ENCODE results near the gene MELK. TPM values are rescaled to one million over a fixed set of nuclear protein-coding genes. Genes with fewer than 3 reads are reported as not detected.

The MELK gene
- total and polyA plus RNA-seq, 2 of the 4 experiments (the other 2 are of a cell fraction): 20.8 to 27.4 TPM

- Histone ChIP-seq H4K20me1 (ENCODE audit: insufficient read depth, low read length) (no peaks in the 10 kb centered on the region), H3K9me3 (ENCODE audit: control insufficient read depth, insufficient read depth, low read length) (no peaks in the 10 kb centered on the region), H3K4me3 (ENCODE audit: insufficient read depth, low read depth, low read length) (no peak overlapping the region), H3K23ac (ENCODE audit: low read depth, low read length) (no peak overlapping the region), H3K9me1 (ENCODE audit: insufficient read depth, low read length) (no peaks in the 10 kb centered on the region), H3K14ac (replicated peaks; ENCODE audit: low read depth, low read length) (no peak overlapping the region), H4K5ac (ENCODE audit: low read depth, low read length) (no peak overlapping the region), H3K9ac (ENCODE audit: low read depth, low read length) (no peak overlapping the region), H4K91ac (ENCODE audit: insufficient read depth, low read depth, low read length) (no peak overlapping the region), H3K4me2 (ENCODE audit: low read depth, low read length) (no peak overlapping the region), H3K4me1 (ENCODE audit: control insufficient read depth, insufficient read depth, low read length) (no peaks in the 10 kb centered on the region), H2AFZ (replicated peaks; ENCODE audit: low read length, poor library complexity) (no peak overlapping the region), H2BK120ac (ENCODE audit: low read depth, low read length) (no peak overlapping the region), H3K56ac (ENCODE audit: extremely low read depth, insufficient read depth, low read length) (no peak overlapping the region), H3K27ac (ENCODE audit: insufficient read depth, low read length) (no peak overlapping the region), H3K36me3 (ENCODE audit: control insufficient read depth, insufficient read depth, low read length) (no peaks in the 10 kb centered on the region), H3K79me1 (ENCODE audit: low read depth in 1 of 2, low read length in 2 of 2) (no peaks in the 10 kb centered on the region), H3K27me3 (ENCODE audit: control insufficient read depth, insufficient read depth, low read length) (peaks cover 7% of the 10 kb centered on the region), H3K4ac (ENCODE audit: low read depth, low read length) (no peak overlapping the region), H4K8ac (ENCODE audit: low read depth in 2 of 2, low read length in 2 of 2) (no peak overlapping the region), H2BK5ac (ENCODE audit: low read depth, low read length, poor library complexity, severe bottlenecking) (no peak overlapping the region), H3K18ac (ENCODE audit: low read depth, low read length) (no peak overlapping the region), H2BK15ac (ENCODE audit: low read depth, low read length) (no peak overlapping the region), H2AK9ac (replicated peaks; ENCODE audit: low read depth, low read length, poor library complexity) (no peak overlapping the region), H2AK5ac (ENCODE audit: low read depth, low read length) (no peak overlapping the region), H2BK20ac (ENCODE audit: low read depth, low read length) (no peak overlapping the region)
- in situ Hi-C loops (cut with MboI; ENCODE audit: low sequenced_read_pairs) (no loop called here), intact Hi-C loops (cut with micrococcal nuclease) (no loop called here), dilution Hi-C loops (cut with HindIII; ENCODE audit: low sequenced_read_pairs, unreplicated experiment) (no loop called here)
- no CpG with 5 or more reads among the region's 3 CpGs for WGBS, 2 experiments (ENCODE audit: extremely low coverage in 2 of 2, insufficient read length in 1 of 2)
- ATAC-seq (ENCODE audit: low read depth) (no peak), DNase-seq (no peak)
- BruUV-seq (replicated peaks): no TSS peak
- ChIA-PET POLR2A (ENCODE audit: unreplicated experiment) (no interaction called here), CTCF (no interaction called here)
- no peak for TF ChIP-seq RCOR1 (IDR thresholded peaks at IDR 0.05; ENCODE audit: insufficient replicate concordance, low read length)
- TF ChIP-seq SMC3 (IDR thresholded peaks at IDR 0.05; ENCODE audit: low read depth, low read length): no peak
- no peak for TF ChIP-seq BHLHE40 (IDR thresholded peaks at IDR 0.05; ENCODE audit: low read depth, low read length)
- TF ChIP-seq MXI1 (IDR thresholded peaks at IDR 0.05; ENCODE audit: borderline replicate concordance, low read depth, low read length): no peak
- no peak for TF ChIP-seq MAZ (IDR thresholded peaks at IDR 0.05; ENCODE audit: borderline replicate concordance, low read depth, low read length)
- TF ChIP-seq FOS (IDR thresholded peaks at IDR 0.05; ENCODE audit: low read depth, low read length): no peak
- TF ChIP-seq NFE2L2 (IDR thresholded peaks at IDR 0.05; ENCODE audit: low read depth, low read length): no peak
- no peak for TF ChIP-seq CTCF (conservative IDR thresholded peaks at IDR 0.05; ENCODE audit: low read depth, low read length)
- no peak for TF ChIP-seq RFX5 (IDR thresholded peaks at IDR 0.05; ENCODE audit: low read depth, low read length)
- no peak for TF ChIP-seq ELK1 (IDR thresholded peaks at IDR 0.05; ENCODE audit: borderline replicate concordance, low read depth, low read length)
- TF ChIP-seq MAFK (IDR thresholded peaks at IDR 0.05; ENCODE audit: low read depth, low read length): no peak
- TF ChIP-seq CHD1 (IDR thresholded peaks at IDR 0.05; ENCODE audit: low read depth, low read length): no peak
- no peak for TF ChIP-seq POLR2A (IDR thresholded peaks at IDR 0.05; ENCODE audit: low read depth, low read length)
- no peak for TF ChIP-seq RAD21 (IDR thresholded peaks at IDR 0.05; ENCODE audit: low read length)
- TF ChIP-seq CEBPB (IDR thresholded peaks at IDR 0.05; ENCODE audit: low read depth, low read length): no peak
- TF ChIP-seq USF2 (IDR thresholded peaks at IDR 0.05; ENCODE audit: low read depth, low read length): no peak
These were observed 25.1 kb upstream of the MELK start for GRCh38 chr9:36547598-36547997.
